Left ventricle myocardium superior (tissue), 1 donor: ENCODE measurements around the gene MPHOSPH9. TPM values are rescaled to one million over a fixed set of nuclear protein-coding genes. Genes with fewer than 3 reads are reported as not detected.
A peak's percentile ranks its signal among the peaks of the same experiment; 100 is the strongest.

ENCODE experiments used
- ATAC-seq: fragments of 200-7000 bp; cut with Tn5 transposase; one replicate; pipeline ENCODE4 v1.9.1; 2020; ENCODE audit warnings: mild to moderate bottlenecking, moderate library complexity
- DNase-seq: peaks from one replicate; pipeline ENCODE4 v3.0.0-alpha.2; 2020
- intact Hi-C: fragments of 100-400 bp; cut with micrococcal nuclease; formaldehyde crosslinking; loops from one replicate; pipeline ENCODE4 v1.11.0; 2022
- total RNA-seq: library from RNA; stranded (reverse); fragmentation: NEBNext Ultra II Directional; extraction: Animal tissue kit (Norgen Biotek cat#: 25700); gene quantifications from one replicate; pipeline ENCODE4 v1.2.1, GENCODE V29; 2021
- donor health status: DM: no; HTN: yes; CAD: no; lungs with severe emphysema.

MPHOSPH9 gene
- total RNA-seq, 1 donor from 2014 or later: 27.7 TPM

GRCh38 chr12:123118497-123118896, 114.4 kb downstream of the MPHOSPH9 start:
- intact Hi-C loops: no loop called here
- ATAC-seq (no peak), DNase-seq (no peak)

DNA sequence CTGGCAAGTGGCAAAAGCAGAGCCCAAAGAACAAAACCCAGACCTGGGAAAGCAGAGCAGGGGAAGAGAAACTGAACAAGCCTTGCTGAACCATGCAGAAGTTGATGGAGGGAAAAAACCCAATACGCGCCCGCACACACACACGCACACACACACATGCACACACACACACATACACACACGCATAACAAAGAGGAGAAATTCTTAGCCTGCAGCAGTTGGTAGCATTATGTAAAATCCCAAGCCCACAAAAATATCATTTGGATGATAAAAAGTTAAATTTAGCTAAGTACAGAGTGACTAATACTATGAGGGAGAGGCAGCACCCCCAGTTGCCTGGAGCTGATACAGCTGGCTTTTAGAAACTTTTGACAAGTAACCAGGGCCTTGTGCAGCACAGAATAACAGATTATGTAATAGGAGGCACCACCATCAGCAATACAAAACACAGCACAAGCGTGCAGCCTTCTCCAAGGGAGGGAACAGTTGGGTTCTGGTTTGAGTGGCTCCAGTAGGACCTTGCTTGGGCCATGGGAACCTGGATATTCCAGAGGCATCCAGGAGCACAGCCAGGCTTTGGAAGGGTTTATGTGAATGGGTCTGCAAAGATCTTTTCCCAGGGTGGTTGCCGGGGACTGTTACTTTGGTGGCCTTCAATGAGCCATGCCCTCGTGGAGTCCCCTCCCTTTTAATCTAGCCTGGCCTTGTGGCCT, 117.4 kb downstream of the MPHOSPH9 start:
- intact Hi-C loops: no loop called here
- ATAC-seq (peak; percentile 92), DNase-seq (peak; percentile 68)

- DNase-seq (no peak), ATAC-seq (no peak)
- intact Hi-C loops: no loop called here
Measured at GRCh38 chr12:123114304-123115083, 118.4 kb downstream of the MPHOSPH9 start.

DNA sequence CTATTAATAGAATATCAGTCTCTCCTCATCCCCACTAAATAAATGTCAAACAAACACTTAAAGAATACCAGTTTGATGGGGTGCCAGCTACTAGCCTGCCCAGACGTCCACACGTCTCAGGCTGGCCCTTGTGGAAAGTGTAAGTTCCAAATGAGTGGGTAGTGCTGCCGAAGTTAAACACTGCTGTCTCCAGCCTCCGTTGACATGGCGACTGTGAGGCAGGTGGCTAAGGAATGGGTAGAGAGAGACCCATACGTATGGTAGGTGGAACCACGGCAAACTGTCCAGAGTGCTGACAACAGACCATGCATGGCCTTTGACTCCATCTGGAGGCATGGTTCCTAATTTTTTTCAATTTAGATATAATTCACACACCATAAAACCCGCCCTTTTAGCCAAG, 119.9 kb downstream of the MPHOSPH9 start:
- intact Hi-C loops: no loop called here
- DNase-seq (no peak), ATAC-seq (no peak)

GRCh38 chr12:123111498-123112165, 121.3 kb downstream of the MPHOSPH9 start:
- DNase-seq (no peak), ATAC-seq (no peak)
- intact Hi-C loops: no loop called here

- peak; percentile 9 for ATAC-seq
- no peak for DNase-seq
Measured at GRCh38 chr12:123109319-123109772, 123.6 kb downstream of the MPHOSPH9 start.

DNA sequence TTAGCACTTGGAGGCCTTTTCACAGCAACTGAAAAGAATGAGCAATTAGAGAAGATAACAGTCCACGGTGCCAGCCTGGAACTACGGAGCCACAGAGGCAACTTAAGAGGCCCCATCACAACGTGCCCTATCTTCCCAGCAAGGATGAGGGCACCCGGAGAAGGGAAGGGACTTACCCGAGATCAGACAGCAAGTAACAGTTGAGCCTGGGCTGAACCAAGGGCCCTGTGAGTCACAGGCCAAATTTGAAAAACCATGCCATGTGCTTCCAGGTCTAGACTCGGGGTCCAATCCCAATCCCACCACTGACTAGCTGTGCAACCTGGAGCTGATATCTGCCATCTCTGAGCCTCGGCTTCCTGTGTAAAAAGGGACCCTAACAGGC, 124.3 kb downstream of the MPHOSPH9 start:
- ATAC-seq: no peak
- intact Hi-C loops: no loop called here
- DNase-seq: no peak

More at GRCh38 chr12:123109319-123109772, 123.6 kb downstream of the MPHOSPH9 start:
- intact Hi-C loops: no loop called here

GRCh38 chr12:123107926-123108681, 124.8 kb downstream of the MPHOSPH9 start:
- ATAC-seq (peak; percentile 70), DNase-seq (peak; percentile 66)
- intact Hi-C loops: no loop called here

GRCh38 chr12:123106640-123107359, 126.1 kb downstream of the MPHOSPH9 start:
- ATAC-seq: peak; percentile 60
- peak; percentile 66 for DNase-seq
- intact Hi-C loops: no loop called here

DNA sequence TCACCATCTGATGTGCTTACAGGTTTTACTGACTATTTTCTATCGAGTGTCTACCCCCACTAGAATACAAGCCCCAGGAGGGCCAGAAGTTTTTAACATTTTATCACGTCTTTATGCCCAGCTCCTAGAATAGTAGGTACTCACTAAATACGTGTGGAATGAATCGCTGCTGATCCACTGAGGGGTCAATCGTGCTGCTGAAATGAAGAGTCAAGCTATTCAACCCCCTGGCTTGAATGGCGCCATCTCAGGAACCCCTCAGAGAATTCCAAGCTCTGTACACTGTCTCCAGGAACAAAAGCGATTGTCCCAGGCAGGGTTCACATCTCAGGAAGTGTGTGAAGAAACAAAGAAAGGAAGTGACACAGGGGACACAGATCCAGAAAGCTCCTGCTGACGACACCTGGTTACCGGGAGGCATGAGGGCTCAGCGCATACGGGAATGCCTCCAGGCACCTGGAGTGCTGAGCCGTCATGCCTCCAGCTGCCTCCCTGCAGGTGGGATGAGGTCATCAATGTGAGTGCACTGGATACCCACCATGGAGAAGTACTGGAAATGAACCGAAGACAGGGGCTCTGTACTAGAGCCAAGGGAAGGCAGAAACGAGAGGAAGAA, 127.6 kb downstream of the MPHOSPH9 start:
- no peak for DNase-seq
- ATAC-seq: peak; percentile 4
- intact Hi-C loops: no loop called here

GRCh38 chr12:123104809-123105208, 128.1 kb downstream of the MPHOSPH9 start:
- ATAC-seq (no peak), DNase-seq (no peak)
- intact Hi-C loops: no loop called here

Other genes with a start within 250 kb of the MPHOSPH9 start
- gene PITPNM2, start 82.1 kb downstream of the MPHOSPH9 start, total RNA-seq: 20.8 TPM
- 9.6 TPM for gene MTRFR, start 295 bp upstream of the MPHOSPH9 start, total RNA-seq
- gene CDK2AP1, start 38.7 kb upstream of the MPHOSPH9 start, total RNA-seq: 73.1 TPM
- gene SBNO1, start 131.7 kb upstream of the MPHOSPH9 start, total RNA-seq: 29.4 TPM
- gene KMT5A, start 151.0 kb upstream of the MPHOSPH9 start, total RNA-seq: 36.4 TPM
- 2.1 TPM for gene RILPL2, start 203.5 kb upstream of the MPHOSPH9 start, total RNA-seq
- 23.2 TPM for gene SNRNP35, start 225.0 kb upstream of the MPHOSPH9 start, total RNA-seq